Measurements from ENCODE around the gene NOD2.

NOD2 gene

GRCh38 chr16:50717494-50717893, 24.1 kb downstream of the NOD2 start:
- DNase-seq (ENCODE audit: low read depth in 2 of 2), result no peak

DNA sequence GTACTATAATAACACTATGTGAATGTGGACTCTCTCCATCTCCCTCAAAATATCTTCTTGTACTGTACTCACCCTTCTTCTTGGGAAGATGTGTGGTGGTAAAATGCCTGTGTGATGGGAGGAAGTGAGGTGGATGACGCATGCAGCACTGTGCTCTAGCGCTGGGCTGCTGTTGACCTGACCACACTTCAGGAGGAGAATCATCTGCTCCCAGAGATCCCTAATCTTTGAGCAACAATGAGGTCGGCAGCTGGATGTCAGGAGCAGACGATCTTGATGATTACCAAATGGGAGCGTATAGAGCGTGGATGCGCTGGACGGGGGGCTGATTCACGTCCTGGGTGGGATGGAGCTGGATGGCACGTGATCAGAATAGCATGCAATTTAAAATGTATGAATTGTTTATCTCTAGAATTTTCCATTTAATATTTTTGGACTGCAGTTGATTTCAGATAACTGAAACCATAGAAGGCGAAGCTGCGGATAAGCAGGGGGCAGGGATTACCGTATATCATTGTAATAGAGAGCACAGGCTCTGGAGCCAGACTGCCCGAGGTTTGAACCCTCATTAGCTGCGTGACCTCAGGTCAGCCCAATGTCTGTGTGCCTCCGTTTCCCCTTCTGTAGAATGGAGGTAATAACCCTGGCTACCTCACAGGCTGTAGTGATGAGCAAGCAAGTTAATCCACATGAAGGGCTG, 24.8 kb downstream of the NOD2 start:
- no peak for DNase-seq (ENCODE audit: low read depth in 2 of 2)

GRCh38 chr16:50718761-50719400, 25.5 kb downstream of the NOD2 start:
- DNase-seq (ENCODE audit: low read depth in 2 of 2), result no peak

DNA sequence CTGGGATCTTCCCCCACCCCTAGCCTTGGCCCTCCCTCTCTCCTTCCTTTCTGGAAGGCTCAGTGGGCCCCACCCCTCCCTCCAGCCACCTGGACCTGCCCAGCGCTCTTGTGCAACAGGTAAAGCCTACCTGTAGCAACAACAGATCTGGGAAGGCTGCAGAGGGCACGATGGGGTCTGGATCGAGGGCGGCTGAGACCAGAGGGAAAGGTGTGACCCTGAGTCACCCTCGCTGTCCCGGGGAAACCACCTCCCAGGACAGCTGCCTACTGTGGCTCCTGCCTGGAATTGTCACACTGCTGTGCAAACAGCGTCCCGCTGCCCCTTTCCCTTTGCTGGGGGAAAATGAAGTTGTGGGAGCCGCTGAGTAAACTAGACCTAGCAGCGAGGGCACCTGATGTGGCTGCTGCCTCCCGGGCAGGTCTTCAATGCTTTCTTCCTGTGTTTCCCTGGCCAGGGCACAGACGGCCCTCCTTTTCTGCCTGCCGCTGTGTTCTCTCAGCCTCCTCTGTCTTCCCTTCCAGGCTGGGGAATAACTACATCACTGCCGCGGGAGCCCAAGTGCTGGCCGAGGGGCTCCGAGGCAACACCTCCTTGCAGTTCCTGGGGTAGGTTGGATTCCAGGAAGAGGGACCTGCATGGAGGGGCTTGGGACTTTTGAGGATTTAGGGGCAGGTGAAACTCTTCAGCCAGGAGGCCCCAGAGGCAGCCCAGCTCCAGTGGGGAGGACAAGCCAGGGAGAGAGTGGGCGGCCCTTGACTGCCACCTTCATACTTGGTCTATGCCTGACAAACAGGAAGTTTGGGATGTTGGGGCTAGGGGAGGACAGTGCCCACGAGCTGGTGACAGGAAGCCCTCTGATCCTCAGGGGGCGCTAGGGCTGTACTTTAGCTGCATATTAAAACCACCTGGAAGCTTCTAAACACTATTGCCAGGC, 26.3 kb downstream of the NOD2 start:
- no peak for DNase-seq (ENCODE audit: low read depth in 2 of 2)

- no peak for DNase-seq (ENCODE audit: low read depth in 2 of 2)
Observed at GRCh38 chr16:50721549-50722404, 28.4 kb downstream of the NOD2 start.

GRCh38 chr16:50722405-50722737, 29.0 kb downstream of the NOD2 start:
- no peak for DNase-seq (ENCODE audit: low read depth in 2 of 2)

- DNase-seq (ENCODE audit: low read depth in 2 of 2), result no peak
Observed at GRCh38 chr16:50722960-50723359, 29.6 kb downstream of the NOD2 start.

DNA sequence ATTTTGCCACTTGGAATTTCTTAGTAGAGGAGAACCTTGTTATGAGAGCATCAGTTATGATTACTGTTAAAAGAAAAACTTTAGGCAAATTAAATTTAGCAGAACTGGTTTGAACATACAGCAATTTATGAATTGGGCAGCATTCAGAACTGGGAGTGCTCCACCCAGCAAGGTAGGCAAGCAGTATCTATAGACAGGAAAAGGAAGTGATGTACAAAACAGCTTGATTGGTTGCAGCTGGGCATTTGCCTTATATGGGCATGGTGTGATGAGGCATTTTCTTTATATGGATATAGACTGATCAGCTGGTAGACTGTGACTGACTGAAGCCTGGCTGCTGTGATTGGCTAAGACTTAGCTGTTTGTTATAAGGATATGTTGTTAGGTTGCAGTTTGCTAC, 30.9 kb downstream of the NOD2 start:
- DNase-seq (ENCODE audit: low read depth in 2 of 2), result no peak

DNA sequence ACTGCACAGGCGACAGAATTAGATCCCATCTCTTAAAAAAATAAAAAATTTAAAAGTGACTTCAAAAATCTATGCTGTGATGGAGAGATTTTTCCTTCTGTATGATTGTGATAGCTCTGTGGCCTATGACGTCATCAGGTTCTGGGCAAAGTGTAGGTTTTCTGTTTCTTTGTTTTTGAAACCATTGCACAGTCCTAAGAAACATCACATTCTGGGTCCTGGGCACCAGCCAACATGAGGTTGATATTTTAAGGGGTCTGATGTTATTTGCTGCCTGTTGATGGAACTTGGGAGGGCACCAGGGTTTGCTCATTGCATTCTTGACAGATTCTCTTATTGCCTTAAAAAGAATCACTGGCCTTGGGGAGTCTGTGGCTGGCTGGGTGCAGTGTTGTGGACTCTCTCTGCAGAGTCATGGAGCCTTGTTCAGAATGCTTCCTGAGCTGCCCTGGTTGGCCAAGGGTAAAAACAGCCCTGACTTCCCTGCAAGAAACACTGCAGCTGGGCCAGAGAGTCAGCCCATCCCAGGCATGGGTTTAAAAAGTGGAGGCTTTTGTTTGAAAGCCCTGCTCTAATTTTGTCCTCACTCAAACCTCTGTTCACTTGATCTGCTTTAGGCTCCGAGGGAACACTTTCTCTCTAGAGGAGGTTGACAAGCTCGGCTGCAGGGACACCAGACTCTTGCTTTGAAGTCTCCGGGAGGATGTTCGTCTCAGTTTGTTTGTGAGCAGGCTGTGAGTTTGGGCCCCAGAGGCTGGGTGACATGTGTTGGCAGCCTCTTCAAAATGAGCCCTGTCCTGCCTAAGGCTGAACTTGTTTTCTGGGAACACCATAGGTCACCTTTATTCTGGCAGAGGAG, 38.0 kb downstream of the NOD2 start:
- DNase-seq (ENCODE audit: low read depth in 2 of 2), result no peak

GRCh38 chr16:50731989-50732832, 38.8 kb downstream of the NOD2 start:
- DNase-seq (ENCODE audit: low read depth in 2 of 2), result no peak

DNA sequence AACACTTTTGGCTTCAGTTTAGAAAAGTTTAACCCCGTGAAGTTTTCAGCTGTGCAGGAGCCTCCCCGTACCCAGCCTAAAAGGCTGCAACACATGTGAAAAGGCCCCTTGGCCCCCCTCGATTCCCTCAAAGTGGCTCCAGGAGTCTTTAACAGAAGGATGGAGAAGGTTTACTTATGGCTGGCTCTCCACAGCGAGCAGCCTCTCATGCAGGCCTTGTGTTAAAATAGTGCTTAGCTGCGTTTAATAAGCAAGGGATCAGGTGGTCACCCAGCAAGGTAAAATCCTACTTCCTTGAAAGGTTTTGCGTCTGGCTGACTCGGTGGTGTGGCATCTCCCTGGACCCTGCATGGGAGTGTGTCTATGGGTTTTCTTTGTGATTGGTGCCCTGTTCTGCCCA, 40.1 kb downstream of the NOD2 start:
- DNase-seq (ENCODE audit: low read depth in 2 of 2), result no peak

- no peak for DNase-seq (ENCODE audit: low read depth in 2 of 2)
Observed at GRCh38 chr16:50735629-50736122, 42.3 kb downstream of the NOD2 start.

DNA sequence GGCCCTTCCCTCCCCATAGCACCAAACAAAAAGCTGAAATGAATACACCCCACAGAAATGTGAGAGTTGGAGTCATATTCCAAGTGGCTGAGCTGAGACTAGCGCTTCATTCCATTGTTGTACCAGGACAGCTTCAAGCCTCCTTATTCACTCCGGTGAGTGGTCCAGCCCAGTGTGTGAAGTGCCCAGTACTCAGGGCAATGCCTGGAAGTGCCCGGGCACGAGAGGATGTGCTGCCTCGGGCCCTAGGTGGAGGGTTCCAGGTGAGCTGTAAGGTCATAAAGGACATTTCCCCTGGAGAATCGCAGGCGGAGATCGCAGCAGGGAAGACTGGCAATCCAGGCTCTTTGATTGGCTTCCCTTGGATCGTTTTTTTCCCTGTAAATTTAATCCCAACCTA, 43.0 kb downstream of the NOD2 start:
- DNase-seq (ENCODE audit: low read depth in 2 of 2), result no peak

DNA sequence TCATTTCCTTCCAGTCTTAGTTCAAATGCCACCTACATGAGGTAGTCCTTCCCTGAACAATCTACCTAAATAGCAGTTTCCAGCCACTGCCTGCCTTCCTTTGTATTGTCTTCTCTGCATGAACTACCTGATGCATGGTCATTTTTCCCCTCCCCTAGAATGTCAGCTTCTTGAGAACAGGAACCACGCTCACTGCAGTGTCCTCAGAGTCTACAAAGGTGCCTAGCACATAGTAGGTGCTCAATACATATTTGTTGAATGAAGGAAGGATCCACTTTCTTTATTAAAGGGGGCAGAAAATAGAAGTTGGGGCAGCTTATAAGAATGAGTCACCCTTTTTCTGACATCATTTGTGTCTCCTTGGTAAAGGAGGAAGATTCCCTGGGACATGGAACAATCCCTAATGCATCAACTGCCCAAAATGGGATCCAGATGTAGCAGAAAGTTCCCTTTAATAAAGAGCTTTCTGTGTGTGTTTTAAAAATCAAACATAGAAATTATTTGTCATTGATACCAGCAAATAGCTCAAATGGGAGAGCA, 44.1 kb downstream of the NOD2 start:
- no peak for DNase-seq (ENCODE audit: low read depth in 2 of 2)

- no peak for DNase-seq (ENCODE audit: low read depth in 2 of 2)
Observed at GRCh38 chr16:50739031-50739430, 45.6 kb downstream of the NOD2 start.

- no peak for DNase-seq (ENCODE audit: low read depth in 2 of 2)
Observed at GRCh38 chr16:50740736-50741135, 47.3 kb downstream of the NOD2 start.

- DNase-seq (ENCODE audit: low read depth in 2 of 2), result no peak
Observed at GRCh38 chr16:50741225-50741780, 47.9 kb downstream of the NOD2 start.

DNA sequence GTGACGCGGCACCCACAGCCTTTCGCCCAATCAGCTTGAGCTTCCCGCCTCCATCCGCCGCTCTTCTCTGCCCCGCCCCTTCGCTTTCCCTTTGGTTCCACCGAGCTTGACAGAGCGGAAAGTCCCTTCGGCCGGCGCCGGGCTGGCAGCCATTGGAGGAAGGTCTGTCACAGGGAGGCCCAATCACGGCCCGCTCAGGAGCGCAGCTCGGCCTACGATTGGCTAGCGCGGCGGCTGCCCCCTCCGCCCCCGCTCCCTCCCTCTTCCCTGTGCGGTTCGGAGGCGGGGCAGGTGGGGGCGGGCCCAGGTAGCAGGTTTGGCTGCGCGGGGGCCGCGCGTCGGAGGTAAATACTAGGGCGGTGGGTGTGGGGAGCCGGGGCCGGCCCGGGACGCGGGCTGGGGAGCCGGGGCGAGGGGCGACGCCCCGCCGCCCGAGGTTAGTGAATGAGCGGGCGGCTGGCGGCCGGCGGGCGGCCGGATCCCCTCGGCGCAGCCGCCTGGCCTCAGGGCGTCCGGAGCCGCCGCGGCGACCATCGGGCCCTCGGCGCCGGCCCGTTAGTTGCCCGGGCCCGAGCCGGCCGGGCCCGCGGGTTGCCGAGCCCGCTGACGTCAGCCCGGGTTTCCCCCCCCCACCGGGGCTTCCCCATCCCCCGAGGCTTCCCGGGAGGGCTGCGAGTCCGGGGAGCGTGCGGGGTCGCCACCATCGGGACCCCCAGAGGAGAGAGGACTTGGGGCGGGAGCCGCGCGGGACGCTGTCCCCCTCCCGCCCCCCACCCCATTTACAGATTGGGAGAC, 48.6 kb downstream of the NOD2 start, which contains the start of gene CYLD:
CYLD (plus strand) TSS at position 306 of the 795 bp plus-strand sequence. CDS start 7,613 bp downstream, outside the sequence.
- peak; percentile 99 to 100 for DNase-seq (ENCODE audit: low read depth in 2 of 2)

Measured in stimulated activated CD8-positive, alpha-beta memory T cell treated with anti-CD3 and anti-CD28 coated beads, Interleukin-15, amount 100 ng/mL, for 48 hours (primary cell).